DMS53 treated with DMSO at 0.1 percent for 48 hours (cell line): Measurements from ENCODE around the gene SNAP23.

Experiments used
- DNase-seq: peaks from one replicate; lab custom pipeline; 2025; ENCODE audit not compliant: unreplicated experiment; lab: John Stamatoyannopoulos, UW

Gene SNAP23

DNA sequence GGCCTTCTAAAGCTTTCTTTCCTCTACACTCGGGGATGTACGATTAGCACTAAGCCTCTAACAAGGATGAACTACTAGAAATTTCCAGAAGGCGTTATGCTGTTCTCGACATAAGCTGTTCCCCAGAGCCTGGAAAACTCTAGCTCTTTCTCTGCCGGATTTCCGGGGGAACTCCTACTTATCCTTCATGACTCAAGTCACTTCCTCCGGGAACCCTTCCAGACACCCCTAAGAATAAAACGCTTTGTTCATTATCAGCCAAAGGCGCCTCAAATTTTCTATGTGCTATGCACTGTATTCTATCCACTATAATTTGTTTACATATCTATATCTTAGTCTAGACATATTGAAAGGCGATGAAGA lies 455 bp upstream of the SNAP23 start:
- DNase-seq, result no peak

DNA sequence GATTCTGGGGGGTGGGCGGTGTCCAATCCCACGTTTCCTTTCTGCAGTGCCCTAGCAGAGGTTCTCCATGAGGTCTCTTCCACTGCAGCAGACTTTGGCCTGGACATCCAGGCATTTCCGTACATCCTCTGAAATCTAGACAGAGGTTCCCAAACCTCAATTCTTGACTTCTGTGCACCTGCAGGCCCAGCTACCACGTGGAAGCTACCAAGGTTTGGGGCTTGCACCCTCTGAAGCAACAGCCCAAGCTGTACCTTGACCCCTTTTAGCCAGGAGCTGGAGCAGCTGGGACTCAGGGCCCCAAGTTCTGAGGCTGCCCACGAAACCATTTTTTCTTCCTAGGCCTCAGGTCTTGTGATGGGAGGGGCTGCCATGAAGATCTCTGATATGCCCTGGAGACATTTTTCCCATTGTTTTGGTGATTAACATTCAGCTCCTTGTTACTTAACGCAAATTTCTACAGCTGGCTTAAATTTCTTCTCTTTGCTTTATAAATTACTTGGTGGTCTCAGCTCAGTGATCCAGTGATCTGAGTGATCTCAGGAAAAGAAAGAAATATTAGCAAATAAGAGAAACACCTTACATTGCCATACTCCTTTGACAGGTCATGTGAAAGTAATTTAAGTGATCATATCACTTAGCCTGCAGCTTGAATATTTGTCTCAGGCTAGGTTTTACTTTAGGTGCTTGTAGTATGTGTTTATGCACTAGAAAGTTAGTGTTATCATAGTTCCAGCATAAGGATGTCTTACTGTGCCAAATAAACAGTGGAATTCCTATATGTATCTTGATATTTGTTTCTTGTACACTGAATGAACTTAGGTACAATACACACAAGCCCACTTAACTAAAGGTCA lies 3.0 kb downstream of the SNAP23 start:
- DNase-seq, result no peak

GRCh38 chr15:42499858-42500609 lies 4.6 kb downstream of the SNAP23 start:
- DNase-seq, result no peak

DNA sequence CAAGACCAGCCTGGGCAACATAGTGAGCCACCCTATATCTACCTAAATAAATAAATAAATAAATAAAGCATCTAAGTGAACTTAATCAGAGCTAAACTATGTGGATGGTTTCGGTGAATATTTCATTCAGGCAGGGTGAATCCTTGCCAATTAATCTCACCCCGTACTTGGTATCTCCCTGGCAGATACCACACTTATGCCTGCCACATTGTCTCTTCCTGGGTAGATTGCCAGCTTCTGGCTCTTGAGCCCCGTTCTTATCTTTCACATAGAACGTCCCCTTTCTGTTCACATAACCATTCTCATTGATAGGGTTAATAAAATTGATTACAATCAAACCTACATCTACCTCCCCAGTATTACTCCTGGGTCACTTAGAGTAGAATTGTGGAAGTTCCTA lies 7.0 kb downstream of the SNAP23 start:
- no peak for DNase-seq

DNA sequence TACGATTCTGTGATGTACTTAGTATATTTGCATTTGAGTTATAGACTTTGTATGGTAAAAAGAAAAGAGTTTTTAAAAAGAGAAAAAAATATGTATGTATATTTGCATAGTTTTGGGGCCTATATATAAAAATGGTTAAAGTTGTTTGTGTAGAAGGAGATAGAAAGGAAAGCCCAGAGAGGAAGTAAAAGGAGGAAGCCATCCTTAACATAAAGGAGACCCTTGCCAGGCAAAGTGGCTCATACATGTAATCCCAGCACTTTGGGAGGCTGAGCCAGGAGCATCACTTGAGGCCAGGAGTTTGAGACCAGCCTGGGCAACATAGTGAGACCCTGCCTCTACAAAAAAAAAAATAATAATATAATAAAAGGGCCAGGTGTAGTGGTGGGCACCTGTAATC lies 8.4 kb downstream of the SNAP23 start:
- DNase-seq, result no peak

DNA sequence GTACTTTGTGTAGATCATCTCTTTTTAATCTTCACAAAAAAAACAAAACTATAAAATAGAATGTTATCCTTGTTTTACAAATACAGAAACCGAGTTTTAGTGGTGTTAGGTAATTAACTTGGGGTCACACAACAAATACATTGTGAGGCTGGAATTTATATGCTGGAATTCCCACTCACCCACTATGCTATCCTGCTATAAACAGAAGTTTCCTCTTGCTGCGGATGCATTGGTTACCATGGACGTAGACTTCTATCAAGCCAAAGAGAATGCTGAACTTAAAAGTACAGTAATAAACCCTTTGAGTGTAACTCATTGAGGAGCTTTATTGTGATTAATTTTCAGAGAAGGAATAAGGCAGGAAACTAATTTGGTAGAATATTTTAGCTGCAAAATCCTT lies 9.2 kb downstream of the SNAP23 start:
- DNase-seq, result no peak

GRCh38 chr15:42507514-42507913 lies 12.1 kb downstream of the SNAP23 start:
- no peak for DNase-seq

- no peak for DNase-seq
These were observed 12.8 kb downstream of the SNAP23 start for GRCh38 chr15:42508263-42508690.

- DNase-seq, result no peak
These were observed 15.0 kb downstream of the SNAP23 start for GRCh38 chr15:42510258-42511006.

GRCh38 chr15:42511007-42511391 lies 15.6 kb downstream of the SNAP23 start:
- DNase-seq, result no peak

DNA sequence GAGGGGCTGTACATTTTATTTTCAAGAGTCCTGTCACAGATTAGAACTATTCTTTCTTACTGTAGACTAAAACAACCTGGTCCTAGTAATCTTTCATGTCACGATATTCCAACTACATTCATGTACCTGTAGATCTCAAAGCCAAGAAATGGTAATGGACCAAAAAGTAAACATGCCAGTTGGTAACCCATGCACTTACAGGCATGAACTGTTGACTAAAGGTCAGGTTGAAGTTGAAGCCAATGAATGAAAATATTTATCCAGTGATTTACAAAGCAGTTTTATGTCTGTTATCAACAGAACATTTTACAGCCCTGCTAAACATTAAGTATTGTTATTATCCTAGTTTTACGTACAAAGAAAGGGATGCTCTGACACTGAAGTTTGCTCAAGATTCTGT lies 27.9 kb downstream of the SNAP23 start:
- DNase-seq, result no peak

- no peak for DNase-seq
These were observed 33.5 kb downstream of the SNAP23 start for GRCh38 chr15:42528970-42529369.

DNA sequence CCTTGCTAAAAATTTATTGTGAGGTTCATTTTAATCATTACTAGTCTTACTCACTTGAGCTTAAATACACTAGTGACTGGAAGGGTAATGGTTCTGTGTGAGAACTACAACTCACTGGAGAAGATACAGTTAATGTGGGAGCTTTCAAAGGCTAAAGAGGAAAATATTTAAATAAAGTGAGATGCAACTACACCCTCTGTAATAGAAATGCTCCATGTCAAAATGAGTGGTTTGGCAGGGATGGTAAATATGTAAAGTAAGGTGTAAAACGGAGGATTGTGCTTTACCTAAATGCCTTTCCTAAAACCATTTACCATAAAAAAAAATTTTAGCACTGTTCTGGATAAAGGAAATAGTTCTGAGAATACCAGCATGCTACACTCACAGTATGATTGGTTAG lies 37.8 kb downstream of the SNAP23 start:
- no peak for DNase-seq

DNA sequence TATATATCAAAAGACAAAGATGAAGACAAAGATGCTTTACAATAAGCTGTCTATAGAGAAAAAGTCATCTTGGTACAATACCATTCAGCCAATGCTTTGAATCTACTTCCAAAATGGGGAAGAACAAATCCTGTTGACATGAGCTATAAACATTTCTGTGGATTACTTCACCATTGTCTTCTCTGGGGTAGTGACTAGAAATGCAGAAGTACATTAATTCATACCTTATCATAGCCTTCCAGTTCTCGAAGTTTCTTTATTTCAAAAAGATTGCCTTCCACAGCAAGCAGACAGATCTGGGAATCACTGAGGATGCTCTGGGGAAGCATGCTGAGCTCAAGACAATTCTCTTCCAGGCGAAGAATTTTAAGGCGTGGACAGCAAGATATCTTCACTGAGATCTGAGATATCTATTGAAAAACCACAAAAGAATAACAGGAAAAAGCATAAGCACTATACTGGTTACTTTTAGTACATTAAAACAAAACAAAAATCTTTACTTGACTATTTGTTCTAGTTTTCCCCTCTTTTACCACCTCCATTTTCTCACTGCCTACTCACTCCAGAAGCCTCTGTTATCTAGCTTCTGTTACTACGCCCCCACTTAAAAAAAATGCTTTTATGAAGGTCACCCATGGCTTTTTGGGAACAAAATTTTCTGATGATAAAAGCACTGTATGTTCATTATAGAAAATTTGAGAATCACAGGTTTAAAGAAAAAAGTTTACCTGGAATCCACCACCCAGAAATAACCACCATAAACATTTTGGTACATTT lies 49.6 kb downstream of the SNAP23 start:
- no peak for DNase-seq

DNA sequence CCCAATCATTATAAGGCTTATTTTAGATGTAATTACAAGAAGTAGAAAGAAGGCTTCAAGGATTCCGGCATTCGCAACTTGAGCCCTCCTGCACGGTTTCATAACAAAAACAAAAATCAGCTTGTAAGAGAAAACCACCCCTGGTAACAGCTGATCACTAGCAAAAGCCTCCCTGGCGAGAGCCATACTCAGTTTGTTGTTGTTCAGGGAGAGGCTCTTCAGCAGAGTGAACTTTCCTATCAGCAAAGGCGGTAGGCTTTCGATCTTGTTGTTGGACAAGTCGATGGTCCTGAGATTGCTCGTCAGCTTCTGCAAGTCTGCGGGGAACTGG lies 52.4 kb downstream of the SNAP23 start:
- DNase-seq, result no peak

- peak; percentile 52 for DNase-seq
These were observed 53.0 kb downstream of the SNAP23 start, which contains the start of the genes HAUS2 and LRRC57 for GRCh38 chr15:42548249-42549031. Gene HAUS2, plus strand, starts transcription at chr15:42548838. Its CDS starts 35 bp downstream, at chr15:42548873. Gene LRRC57, minus strand, starts transcription at chr15:42548793. Its CDS starts 359 bp downstream, at chr15:42548434.

DNA sequence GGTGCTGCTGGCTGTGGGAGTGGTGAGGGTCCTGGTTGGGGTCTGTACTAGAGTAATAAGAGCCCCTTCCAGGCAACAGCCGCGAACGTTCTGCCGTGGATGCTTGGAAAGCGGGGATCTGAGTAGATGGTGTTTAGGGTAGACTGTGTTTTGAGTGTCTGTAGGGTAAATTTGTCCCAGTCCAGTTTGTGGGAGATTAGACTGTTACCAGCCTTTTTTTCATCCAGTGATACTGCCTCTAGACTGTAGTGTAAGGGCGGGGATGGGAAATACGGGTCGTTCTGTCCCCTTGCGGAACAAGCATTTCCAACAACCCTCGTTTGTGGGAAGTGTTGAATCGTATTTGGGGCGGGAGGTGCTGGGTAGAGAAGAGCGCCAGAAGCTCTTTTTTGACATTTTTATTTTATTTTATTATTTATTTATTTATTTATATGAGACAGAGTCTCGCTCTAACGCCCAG lies 53.6 kb downstream of the SNAP23 start:
- DNase-seq, result peak; percentile 24

DNA sequence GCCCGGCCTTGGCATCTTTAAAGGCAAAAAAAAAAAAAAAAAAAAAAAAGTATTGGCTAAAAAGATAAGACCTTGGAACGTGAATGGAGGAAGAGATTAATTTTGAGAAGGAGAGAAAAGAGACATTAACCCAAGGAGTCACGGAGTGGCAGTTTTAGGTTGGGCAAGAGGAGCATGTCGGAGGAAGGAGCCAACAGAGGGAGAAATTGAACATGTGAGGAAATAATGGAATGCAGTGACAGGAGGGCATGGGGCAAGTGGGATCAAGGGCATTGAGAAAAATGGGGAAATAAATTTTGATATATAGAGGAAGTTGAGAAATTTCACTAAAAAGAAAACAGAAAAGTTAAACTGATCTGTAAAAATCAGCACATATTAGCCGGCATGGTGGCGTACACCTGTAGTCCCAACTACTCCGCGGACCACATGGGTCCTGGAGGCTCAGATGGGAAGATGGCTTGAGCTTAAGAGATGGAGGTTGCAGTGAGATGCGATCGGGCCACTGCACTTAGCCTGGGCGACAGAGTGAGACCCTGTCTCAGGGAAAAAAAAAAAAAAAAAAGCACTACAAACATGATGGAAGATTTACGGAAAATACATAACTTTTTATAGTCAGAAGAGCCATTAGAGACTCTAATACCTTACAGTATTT lies 54.4 kb downstream of the SNAP23 start:
- no peak for DNase-seq

DNA sequence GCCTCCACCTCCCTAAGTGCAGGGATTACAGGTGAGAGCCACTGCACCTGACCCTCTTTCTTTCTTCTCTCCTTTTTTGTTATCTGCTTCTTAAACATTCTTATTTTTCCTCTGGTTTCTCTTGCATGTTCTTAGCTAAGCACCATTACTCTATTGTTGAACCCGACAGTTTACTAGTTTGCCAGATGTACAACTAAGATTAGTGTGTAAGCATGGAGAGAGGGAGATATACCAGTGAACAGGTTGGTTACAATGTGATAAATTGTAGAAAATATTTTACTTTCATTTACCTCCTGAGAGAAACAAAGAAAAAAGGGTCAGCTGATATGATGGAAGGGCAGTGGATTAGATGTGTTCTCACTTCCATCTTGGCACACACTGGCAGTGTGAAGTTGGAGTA lies 58.1 kb downstream of the SNAP23 start:
- DNase-seq, result no peak
